H9 (cell line): ENCODE results near the gene HMGCS1. TPM values are rescaled to one million over a fixed set of nuclear protein-coding genes. Genes with fewer than 3 reads are reported as not detected.

Experiments
- DNase-seq: peaks from one replicate; pipeline ENCODE4 v3.0.0-alpha.2; 2017
- H2AFZ ChIP-seq: one replicate; pipeline ENCODE4 v1.6.1; 2013; ENCODE audit warnings: mild to moderate bottlenecking, low read length, control low read depth, moderate library complexity
- H2AK5ac ChIP-seq: 2 replicates; pipeline ENCODE4 v1.6.1; 2013; ENCODE audit warnings: low read length, control low read depth, mixed read lengths; ENCODE audit not compliant: insufficient read length
- H2BK120ac ChIP-seq: one replicate; pipeline ENCODE4 v1.6.1; 2013; ENCODE audit warnings: low read depth, mild to moderate bottlenecking, low read length, control low read depth, inconsistent platforms; ENCODE audit not compliant: poor library complexity, severe bottlenecking
- H2BK12ac ChIP-seq: 2 replicates; pipeline ENCODE4 v1.6.1; 2013; ENCODE audit warnings: low read length, control low read depth, mixed read lengths, low read depth; ENCODE audit not compliant: insufficient read length
- H2BK15ac ChIP-seq: 2 replicates; pipeline ENCODE4 v1.6.1; 2013; ENCODE audit warnings: low read depth, low read length, control low read depth
- H2BK20ac ChIP-seq: one replicate; pipeline ENCODE4 v1.6.1; 2013; ENCODE audit warnings: low read depth, mild to moderate bottlenecking, low read length, control low read depth, inconsistent platforms; ENCODE audit not compliant: poor library complexity, severe bottlenecking
- H2BK5ac ChIP-seq: 2 replicates; pipeline ENCODE4 v1.6.1; 2013; ENCODE audit warnings: low read length, control low read depth, mixed read lengths; ENCODE audit not compliant: insufficient read length
- H3K14ac ChIP-seq: 2 replicates; pipeline ENCODE4 v1.6.1; 2013; ENCODE audit warnings: low read length, control low read depth; ENCODE audit not compliant: insufficient read depth
- H3K18ac ChIP-seq: 2 replicates; pipeline ENCODE4 v1.6.1; 2013; ENCODE audit warnings: low read depth, mild to moderate bottlenecking, mixed read lengths, low read length, control low read depth; ENCODE audit not compliant: insufficient read length
- H3K23ac ChIP-seq: 2 replicates; pipeline ENCODE4 v1.6.1; 2013; ENCODE audit warnings: low read length, control low read depth, mixed read lengths, low read depth; ENCODE audit not compliant: insufficient read length
- H3K23me2 ChIP-seq: 2 replicates; pipeline ENCODE4 v1.6.1; 2013; ENCODE audit warnings: low read depth, mild to moderate bottlenecking, mixed read lengths, low read length, control low read depth; ENCODE audit not compliant: insufficient read length, poor library complexity, severe bottlenecking
- H3K27ac ChIP-seq: 2 replicates; pipeline ENCODE4 v1.5.1; 2013; ENCODE audit warnings: low read length, control low read depth, mixed read lengths, low read depth; ENCODE audit not compliant: insufficient read length
- H3K27me3 ChIP-seq: 2 replicates; pipeline ENCODE4 v1.6.1; 2013; ENCODE audit warnings: low read length, control low read depth, inconsistent platforms; ENCODE audit not compliant: insufficient read depth
- H3K4ac ChIP-seq: 2 replicates; pipeline ENCODE4 v1.6.1; 2013; ENCODE audit warnings: low read depth, mild to moderate bottlenecking, control low read depth, inconsistent platforms, low read length, moderate library complexity
- H3K4me1 ChIP-seq: 2 replicates; pipeline ENCODE4 v1.6.1; 2013; ENCODE audit warnings: low read length, control low read depth, inconsistent platforms; ENCODE audit not compliant: insufficient read depth
- H3K4me2 ChIP-seq: 2 replicates; pipeline ENCODE4 v1.6.1; 2013; ENCODE audit warnings: low read length, control low read depth, mixed read lengths; ENCODE audit not compliant: insufficient read length, insufficient read depth
- H3K56ac ChIP-seq: 2 replicates; pipeline ENCODE4 v1.6.1; 2013; ENCODE audit warnings: low read depth, mild to moderate bottlenecking, mixed read lengths, low read length, control low read depth; ENCODE audit not compliant: insufficient read length
- H3K79me1 ChIP-seq: 2 replicates; pipeline ENCODE4 v1.6.1; 2013; ENCODE audit warnings: low read depth, mild to moderate bottlenecking, moderate library complexity, low read length, control low read depth, inconsistent platforms; ENCODE audit not compliant: insufficient read depth, poor library complexity, severe bottlenecking
- H3K79me2 ChIP-seq: 2 replicates; pipeline ENCODE4 v1.6.1; 2013; ENCODE audit warnings: low read length, control low read depth, inconsistent platforms; ENCODE audit not compliant: insufficient read depth
- H3K9ac ChIP-seq: 2 replicates; pipeline ENCODE4 v1.6.1; 2013; ENCODE audit warnings: low read length, control low read depth, mixed read lengths; ENCODE audit not compliant: insufficient read length; ENCODE audit errors: extremely low read depth
- H3K9me3 ChIP-seq: one replicate; pipeline ENCODE4 v1.6.1; 2013; ENCODE audit warnings: low read depth, low read length, inconsistent platforms; ENCODE audit not compliant: control insufficient read depth
- H3T11ph ChIP-seq: one replicate; pipeline ENCODE4 v1.6.1; 2013; ENCODE audit warnings: mild to moderate bottlenecking, low read length, control low read depth, inconsistent platforms
- H4K20me1 ChIP-seq: one replicate; pipeline ENCODE4 v1.6.1; 2013; ENCODE audit not compliant: control insufficient read depth, insufficient read length, insufficient read depth
- H4K5ac ChIP-seq: 2 replicates; pipeline ENCODE4 v1.6.1; 2013; ENCODE audit warnings: low read depth, mild to moderate bottlenecking, mixed read lengths, low read length, control low read depth; ENCODE audit not compliant: insufficient read length
- H4K8ac ChIP-seq: replicated peaks from 2 replicates; pipeline ENCODE4 v1.6.1; 2013; ENCODE audit warnings: low read length, control low read depth, mixed read lengths, low read depth; ENCODE audit not compliant: insufficient read length
- H4K91ac ChIP-seq: 2 replicates; pipeline ENCODE4 v1.6.1; 2013; ENCODE audit warnings: low read depth, mild to moderate bottlenecking, moderate library complexity, mixed read lengths, low read length, control low read depth; ENCODE audit not compliant: insufficient read length
- H3K27ac Mint-ChIP-seq, 3 experiments: 2 replicates in 2 of 3; 3 replicates in 1 of 3; pipeline ENCODE4 v1.8.0; 2020 to 2021; ENCODE audit warnings: mixed read lengths in 3 of 3, mild to moderate bottlenecking in 1 of 3, moderate library complexity in 1 of 3
- H3K27me3 Mint-ChIP-seq: 2 replicates; pipeline ENCODE4 v1.8.0; 2021; ENCODE audit warnings: low read depth, mild to moderate bottlenecking, moderate library complexity, mixed read lengths
- H3K36me3 Mint-ChIP-seq, 3 experiments: 2 replicates in 2 of 3; 3 replicates in 1 of 3; pipeline ENCODE4 v1.8.0; 2020 to 2021; ENCODE audit warnings: low read depth in 3 of 3, mixed read lengths in 3 of 3; ENCODE audit not compliant: insufficient read depth in 1 of 3
- H3K4me1 Mint-ChIP-seq, 2 experiments: 2 replicates each; pipeline ENCODE4 v1.8.0; 2020; ENCODE audit warnings: mixed read lengths in 2 of 2
- H3K4me3 Mint-ChIP-seq, 2 experiments: 2 replicates in 1 of 2; 3 replicates in 1 of 2; pipeline ENCODE4 v1.8.0; 2020 to 2021; ENCODE audit warnings: mild to moderate bottlenecking in 2 of 2, mixed read lengths in 2 of 2, moderate library complexity in 1 of 2
- H3K9me3 Mint-ChIP-seq, 2 experiments: 2 replicates in 1 of 2; 3 replicates in 1 of 2; pipeline ENCODE4 v1.8.0; 2020; ENCODE audit warnings: mild to moderate bottlenecking in 2 of 2, mixed read lengths in 2 of 2, moderate library complexity in 1 of 2
- WGBS: extraction: QIAGEN DNeasy Blood & Tissue Kit; methylation state at CpG from one replicate; pipeline ENCODE4 v1.1.7; 2013; ENCODE audit warnings: missing lambda C conversion rate, low lambda C conversion rate, mixed read lengths; ENCODE audit not compliant: insufficient read length; ENCODE audit errors: extremely low coverage; 5-methylcytosine and 5-hydroxymethylcytosine counted together
- total RNA-seq: library from RNA; stranded (reverse); gene quantifications from 2 replicates; pipeline ENCODE4 v1.2.1, GENCODE V29; 2021
- TF ChIP-seq, protein P1 (sequence below): fragments of 200-600 bp; sonication (generic); conservative IDR thresholded peaks from 3 replicates; pipeline ENCODE4 v1.8.0; 2021; ENCODE audit warnings: antibody characterized with exemption, mild to moderate bottlenecking

Gene HMGCS1
- total RNA-seq, 1 experiment from 2014 or later, result 147 TPM

DNA sequence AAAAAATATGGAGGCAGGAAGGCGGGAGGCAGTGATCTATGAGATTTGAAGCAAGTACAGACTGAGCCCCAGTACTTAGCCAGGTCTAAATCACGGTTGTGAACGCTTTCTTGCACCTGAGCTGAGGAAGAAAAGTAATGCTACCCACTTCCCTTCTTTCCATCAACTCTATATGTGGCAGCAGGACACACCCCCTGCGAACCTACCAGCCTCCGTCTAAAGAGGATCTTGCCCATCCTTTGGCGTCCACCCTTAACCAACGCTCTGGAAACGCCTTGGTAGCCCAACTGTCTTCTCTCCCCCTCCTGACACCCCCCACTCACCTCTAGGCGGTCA lies 545 bp downstream of the HMGCS1 start:
- H3K36me3 Mint-ChIP-seq, result peaks cover 13 to 33% (median 30%) of the 10 kb centered on the region in 3 experiments
- Histone ChIP-seq H2BK15ac (no peak overlapping the region), H3K9ac (peak overlapping the region; percentile 96), H3K4ac (no peak overlapping the region), H3K23ac (no peak overlapping the region), H3K23me2 (peaks cover 13% of the 10 kb centered on the region), H2BK20ac (no peak overlapping the region), H3K18ac (peak overlapping the region; percentile 43), H2AFZ (no peak overlapping the region), H3K4me1 (peaks cover 3% of the 10 kb centered on the region; the same call in 1 of the 2 replicates), H3K9me3 (no peaks in the 10 kb centered on the region), H2BK5ac (peak overlapping the region; percentile 71), H4K91ac (no peak overlapping the region), H3K27me3 (no peaks in the 10 kb centered on the region), H3K79me2 (peaks cover 54% of the 10 kb centered on the region; the same call in 1 of the 2 replicates), H3T11ph (no peak overlapping the region), H2BK12ac (no peak overlapping the region), H2BK120ac (no peak overlapping the region), H3K79me1 (no peaks in the 10 kb centered on the region), H2AK5ac (no peak overlapping the region), H3K4me2 (peak overlapping the region; percentile 87), H3K56ac (peak overlapping the region; percentile 35), H4K20me1 (peaks cover 3% of the 10 kb centered on the region), H3K14ac (peak overlapping the region; percentile 89), H4K5ac (no peak overlapping the region), H4K8ac (no peak overlapping the region), H3K27ac (peak overlapping the region; percentile 17)
- H3K9me3 Mint-ChIP-seq, result peaks cover 2 to 9% of the 10 kb centered on the region in 2 experiments; a peak in 4 of 5 replicates
- WGBS, result no CpG with 5 or more reads among the region's 9 CpGs
- TF ChIP-seq, protein P1, sequence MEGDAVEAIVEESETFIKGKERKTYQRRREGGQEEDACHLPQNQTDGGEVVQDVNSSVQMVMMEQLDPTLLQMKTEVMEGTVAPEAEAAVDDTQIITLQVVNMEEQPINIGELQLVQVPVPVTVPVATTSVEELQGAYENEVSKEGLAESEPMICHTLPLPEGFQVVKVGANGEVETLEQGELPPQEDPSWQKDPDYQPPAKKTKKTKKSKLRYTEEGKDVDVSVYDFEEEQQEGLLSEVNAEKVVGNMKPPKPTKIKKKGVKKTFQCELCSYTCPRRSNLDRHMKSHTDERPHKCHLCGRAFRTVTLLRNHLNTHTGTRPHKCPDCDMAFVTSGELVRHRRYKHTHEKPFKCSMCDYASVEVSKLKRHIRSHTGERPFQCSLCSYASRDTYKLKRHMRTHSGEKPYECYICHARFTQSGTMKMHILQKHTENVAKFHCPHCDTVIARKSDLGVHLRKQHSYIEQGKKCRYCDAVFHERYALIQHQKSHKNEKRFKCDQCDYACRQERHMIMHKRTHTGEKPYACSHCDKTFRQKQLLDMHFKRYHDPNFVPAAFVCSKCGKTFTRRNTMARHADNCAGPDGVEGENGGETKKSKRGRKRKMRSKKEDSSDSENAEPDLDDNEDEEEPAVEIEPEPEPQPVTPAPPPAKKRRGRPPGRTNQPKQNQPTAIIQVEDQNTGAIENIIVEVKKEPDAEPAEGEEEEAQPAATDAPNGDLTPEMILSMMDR, result no peak
- peak overlapping the region; percentile 96 to 100 for H3K4me3 Mint-ChIP-seq
- no peak for DNase-seq
- H3K27ac Mint-ChIP-seq, result peak overlapping the region; percentile 97 to 99 (median 98)
- peaks cover 1% of the 10 kb centered on the region for H3K27me3 Mint-ChIP-seq
- peaks cover 47 to 53% of the 10 kb centered on the region in 2 experiments for H3K4me1 Mint-ChIP-seq
